ENCODE results near the gene ATP10A. TPM values are rescaled to one million over a fixed set of nuclear protein-coding genes. Genes with fewer than 3 reads are reported as not detected.

The ATP10A gene
- total RNA-seq, 4 donors from 2014 or later = 3.8 to 7.1 (median 5.2) TPM

GRCh38 chr15:25718169-25718536, 145.0 kb downstream of the ATP10A start:
- Histone ChIP-seq H3K36me3 (no peaks in the 10 kb centered on the region), H3K4me1 (peaks cover 7% of the 10 kb centered on the region), H3K27me3 (no peaks in the 10 kb centered on the region), H3K27ac (no peak overlapping the region), H3K9me3 (no peaks in the 10 kb centered on the region), H3K4me3 (no peak overlapping the region)
- TF ChIP-seq POLR2AphosphoS5 (IDR thresholded peaks at IDR 0.05) (no peak), EP300 (IDR thresholded peaks at IDR 0.05) (no peak), POLR2A (IDR thresholded peaks at IDR 0.05) (no peak), CTCF (IDR thresholded peaks at IDR 0.05) (no peak)
- 79% methylated on average over 12 of the region's 20 CpGs for WGBS
- DNase-seq (ENCODE audit: low spot score in 2 of 2) = no peak

- DNase-seq (ENCODE audit: low spot score in 2 of 2) = peak in 1 of 2 donors; percentile 57
- Histone ChIP-seq H3K9me3 (no peaks in the 10 kb centered on the region), H3K4me1 (peaks cover 7% of the 10 kb centered on the region), H3K36me3 (peaks cover 5% of the 10 kb centered on the region), H3K27ac (no peak overlapping the region), H3K4me3 (no peak overlapping the region), H3K27me3 (no peaks in the 10 kb centered on the region)
- 50% methylated on average over 14 of the region's 14 CpGs for WGBS
- TF ChIP-seq POLR2AphosphoS5 (IDR thresholded peaks at IDR 0.05) (no peak), CTCF (IDR thresholded peaks at IDR 0.05) (no peak), EP300 (IDR thresholded peaks at IDR 0.05) (no peak), POLR2A (IDR thresholded peaks at IDR 0.05) (no peak)
Observed at GRCh38 chr15:25717457-25718168, 145.5 kb downstream of the ATP10A start.

GRCh38 chr15:25717127-25717456, 146.0 kb downstream of the ATP10A start:
- no peaks in the 10 kb centered on the region for H3K9me3 ChIP-seq
- H3K4me1 ChIP-seq = peaks cover 7% of the 10 kb centered on the region
- H3K4me3 ChIP-seq = no peak overlapping the region
- peaks cover 6% of the 10 kb centered on the region for H3K36me3 ChIP-seq
- DNase-seq (ENCODE audit: low spot score in 2 of 2) = no peak
- H3K27ac ChIP-seq = no peak overlapping the region
- WGBS = 64% methylated on average over 3 of the region's 3 CpGs
- TF ChIP-seq EP300 (IDR thresholded peaks at IDR 0.05) (no peak), POLR2AphosphoS5 (IDR thresholded peaks at IDR 0.05) (no peak)
- H3K27me3 ChIP-seq = no peaks in the 10 kb centered on the region

- Histone ChIP-seq H3K4me3 (no peak overlapping the region), H3K27ac (no peak overlapping the region), H3K9me3 (no peaks in the 10 kb centered on the region), H3K4me1 (peaks cover 7% of the 10 kb centered on the region), H3K36me3 (peaks cover 6% of the 10 kb centered on the region), H3K27me3 (no peaks in the 10 kb centered on the region)
- no peak for DNase-seq (ENCODE audit: low spot score in 2 of 2)
- TF ChIP-seq POLR2AphosphoS5 (IDR thresholded peaks at IDR 0.05) = no peak
- 86% methylated on average over 21 of the region's 21 CpGs for WGBS
Observed at GRCh38 chr15:25716414-25717126, 146.6 kb downstream of the ATP10A start.

GRCh38 chr15:25715536-25716413, 147.4 kb downstream of the ATP10A start:
- H3K4me1 ChIP-seq = peaks cover 7% of the 10 kb centered on the region
- peaks cover 6% of the 10 kb centered on the region for H3K36me3 ChIP-seq
- TF ChIP-seq POLR2AphosphoS5 (IDR thresholded peaks at IDR 0.05) = no peak
- TF ChIP-seq EP300 (IDR thresholded peaks at IDR 0.05) = no peak
- TF ChIP-seq CTCF (IDR thresholded peaks at IDR 0.05) = no peak
- no peak for TF ChIP-seq POLR2A (IDR thresholded peaks at IDR 0.05)
- H3K27ac ChIP-seq = no peak overlapping the region
- H3K4me3 ChIP-seq = no peak overlapping the region
- H3K9me3 ChIP-seq = no peaks in the 10 kb centered on the region
- WGBS = 96% methylated on average over 16 of the region's 18 CpGs
- no peaks in the 10 kb centered on the region for H3K27me3 ChIP-seq
- DNase-seq (ENCODE audit: low spot score in 2 of 2) = no peak

GRCh38 chr15:25714538-25714840, 148.6 kb downstream of the ATP10A start:
- DNase-seq (ENCODE audit: low spot score in 2 of 2) = no peak
- WGBS = 84% methylated on average over 3 of the region's 3 CpGs

More at GRCh38 chr15:25714538-25714840, 148.6 kb downstream of the ATP10A start:
- no peak overlapping the region for H3K4me3 ChIP-seq
- peaks cover 6% of the 10 kb centered on the region for H3K36me3 ChIP-seq
- no peaks in the 10 kb centered on the region for H3K27me3 ChIP-seq
- H3K9me3 ChIP-seq = no peaks in the 10 kb centered on the region
- peaks cover 7% of the 10 kb centered on the region for H3K4me1 ChIP-seq
- no peak overlapping the region for H3K27ac ChIP-seq
- TF ChIP-seq POLR2AphosphoS5 (IDR thresholded peaks at IDR 0.05) (no peak), POLR2A (IDR thresholded peaks at IDR 0.05) (no peak), EP300 (IDR thresholded peaks at IDR 0.05) (no peak), CTCF (IDR thresholded peaks at IDR 0.05) (no peak)
